ENCODE results near the gene TBC1D16.

Gene TBC1D16

GRCh38 chr17:79888009-79888540 is 147.6 kb downstream of the TBC1D16 start:
- Histone ChIP-seq H3K36me3 (ENCODE audit: insufficient read depth) (no peaks in the 10 kb centered on the region), H3K4me2 (no peak overlapping the region), H2AFZ (ENCODE audit: low read depth) (no peak overlapping the region), H3K4me1 (ENCODE audit: low read depth, poor library complexity, severe bottlenecking) (no peaks in the 10 kb centered on the region), H4K20me1 (ENCODE audit: insufficient read depth) (no peaks in the 10 kb centered on the region), H3K27me3 (ENCODE audit: insufficient read depth, low read depth) (peaks cover 61% of the 10 kb centered on the region), H3K27ac (no peak overlapping the region), H3K9ac (no peak overlapping the region), H3K4me3 (IDR thresholded peaks at IDR 0.05; ENCODE audit: insufficient read depth, low read depth, low read length) (no peak overlapping the region), H3K79me2 (ENCODE audit: insufficient read depth, low read depth) (no peaks in the 10 kb centered on the region)
- TF ChIP-seq CTCF (conservative IDR thresholded peaks at IDR 0.05; ENCODE audit: low read depth, low read length): no peak

GRCh38 chr17:79887451-79887991 is 148.2 kb downstream of the TBC1D16 start:
- TF ChIP-seq CTCF (conservative IDR thresholded peaks at IDR 0.05; ENCODE audit: low read depth, low read length): no peak
- H3K4me3 ChIP-seq (IDR thresholded peaks at IDR 0.05; ENCODE audit: insufficient read depth, low read depth, low read length): no peak overlapping the region
- no peaks in the 10 kb centered on the region for H3K79me2 ChIP-seq (ENCODE audit: insufficient read depth, low read depth)
- H3K36me3 ChIP-seq (ENCODE audit: insufficient read depth): no peaks in the 10 kb centered on the region
- no peaks in the 10 kb centered on the region for H3K4me1 ChIP-seq (ENCODE audit: low read depth, poor library complexity, severe bottlenecking)
- H3K9ac ChIP-seq: no peak overlapping the region
- no peak overlapping the region for H3K27ac ChIP-seq
- no peaks in the 10 kb centered on the region for H4K20me1 ChIP-seq (ENCODE audit: insufficient read depth)
- peaks cover 61% of the 10 kb centered on the region for H3K27me3 ChIP-seq (ENCODE audit: insufficient read depth, low read depth)
- no peak overlapping the region for H3K4me2 ChIP-seq
- no peak overlapping the region for H2AFZ ChIP-seq (ENCODE audit: low read depth)

GRCh38 chr17:79883202-79883601 is 152.5 kb downstream of the TBC1D16 start:
- Histone ChIP-seq H4K20me1 (ENCODE audit: insufficient read depth) (no peaks in the 10 kb centered on the region; the same call in 1 of the 2 replicates), H3K36me3 (ENCODE audit: insufficient read depth) (no peaks in the 10 kb centered on the region), H3K4me3 (IDR thresholded peaks at IDR 0.05; ENCODE audit: insufficient read depth, low read depth, low read length) (no peak overlapping the region), H3K4me1 (ENCODE audit: low read depth, poor library complexity, severe bottlenecking) (no peaks in the 10 kb centered on the region), H2AFZ (ENCODE audit: low read depth) (no peak overlapping the region), H3K27ac (no peak overlapping the region), H3K9ac (no peak overlapping the region), H3K27me3 (ENCODE audit: insufficient read depth, low read depth) (peaks cover 18% of the 10 kb centered on the region), H3K79me2 (ENCODE audit: insufficient read depth, low read depth) (no peaks in the 10 kb centered on the region), H3K4me2 (no peak overlapping the region)
- no peak for TF ChIP-seq CTCF (conservative IDR thresholded peaks at IDR 0.05; ENCODE audit: low read depth, low read length)

All from KMS-11 (cell line).